Dermis blood vessel endothelial cell (primary cell): ENCODE measurements around the gene OR51E1. TPM values are rescaled to one million over a fixed set of nuclear protein-coding genes. Genes with fewer than 3 reads are reported as not detected.

Experiments used
- DNase-seq: peaks from one replicate; pipeline ENCODE4 v3.0.0; 2010
- total RNA-seq: library from RNA; depleted of rRNA; stranded (reverse); fragments of >200 nt; gene quantifications from 2 replicates; pipeline ENCODE4 v1.2.3, GENCODE V29; 2014

The OR51E1 gene
- not detected in 2 replicates for total RNA-seq

- DNase-seq: no peak
Observed at GRCh38 chr11:4643682-4644081, at the start of gene OR51E1. Gene OR51E1, plus strand, starts transcription at chr11:4643982. Its CDS starts 8,545 bp downstream, at chr11:4652527.

- DNase-seq: no peak
Observed at GRCh38 chr11:4605057-4605456, 38.7 kb upstream of the OR51E1 start.

- peak; percentile 19 for DNase-seq
Observed at GRCh38 chr11:4606231-4607015, 37.4 kb upstream of the OR51E1 start.

- peak; percentile 49 for DNase-seq
Observed at GRCh38 chr11:4607096-4607495, 36.7 kb upstream of the OR51E1 start.

GRCh38 chr11:4607781-4608666, 35.8 kb upstream of the OR51E1 start, which contains the start of gene TRIM68:
Gene TRIM68, minus strand, starts transcription at chr11:4608231. Its CDS starts 2,727 bp downstream, at chr11:4605504.
- peak; percentile 95 for DNase-seq

- peak; percentile 10 for DNase-seq
Observed at GRCh38 chr11:4610258-4610935, 33.4 kb upstream of the OR51E1 start.

- DNase-seq: no peak
Observed at GRCh38 chr11:4611986-4612385, 31.8 kb upstream of the OR51E1 start.

GRCh38 chr11:4615856-4616444, 27.8 kb upstream of the OR51E1 start:
- DNase-seq: no peak

- no peak for DNase-seq
Observed at GRCh38 chr11:4619514-4619913, 24.3 kb upstream of the OR51E1 start.

GRCh38 chr11:4626207-4627099, 17.3 kb upstream of the OR51E1 start:
- peak; percentile 75 for DNase-seq

GRCh38 chr11:4636136-4636535, 7.6 kb upstream of the OR51E1 start:
- DNase-seq: no peak

- DNase-seq: peak; percentile 80
Observed at GRCh38 chr11:4636962-4637661, 6.7 kb upstream of the OR51E1 start, which contains the start of gene OR51D1. Gene OR51D1, plus strand, starts transcription at chr11:4637477. Its CDS starts 2,314 bp downstream, at chr11:4639791.

GRCh38 chr11:4637662-4638047, 6.1 kb upstream of the OR51E1 start:
- DNase-seq: no peak

- no peak for DNase-seq
Observed at GRCh38 chr11:4639931-4640330, 3.9 kb upstream of the OR51E1 start.

- DNase-seq: no peak
Observed at GRCh38 chr11:4641501-4641900, 2.3 kb upstream of the OR51E1 start.

GRCh38 chr11:4642043-4642442, 1.7 kb upstream of the OR51E1 start:
- DNase-seq: no peak

GRCh38 chr11:4643076-4643475, 706 bp upstream of the OR51E1 start:
- DNase-seq: no peak

GRCh38 chr11:4644233-4644632, 451 bp downstream of the OR51E1 start:
- DNase-seq: no peak

- no peak for DNase-seq
Observed at GRCh38 chr11:4645974-4646373, 2.2 kb downstream of the OR51E1 start.

- no peak for DNase-seq
Observed at GRCh38 chr11:4647766-4648165, 4.0 kb downstream of the OR51E1 start.
